ENCODE data around the gene PMM2.
"Not testable (repeated sequence)": the region's sequence is repeated elsewhere in the genome, so short reads cannot be mapped to it uniquely, and the experiment has no call there.

The PMM2 gene

GRCh38 chr16:8866118-8866883 lies 68.7 kb downstream of the PMM2 start:
- DNase-seq (ENCODE audit: low read depth in 2 of 3, low spot score in 1 of 3) = no peak

DNA sequence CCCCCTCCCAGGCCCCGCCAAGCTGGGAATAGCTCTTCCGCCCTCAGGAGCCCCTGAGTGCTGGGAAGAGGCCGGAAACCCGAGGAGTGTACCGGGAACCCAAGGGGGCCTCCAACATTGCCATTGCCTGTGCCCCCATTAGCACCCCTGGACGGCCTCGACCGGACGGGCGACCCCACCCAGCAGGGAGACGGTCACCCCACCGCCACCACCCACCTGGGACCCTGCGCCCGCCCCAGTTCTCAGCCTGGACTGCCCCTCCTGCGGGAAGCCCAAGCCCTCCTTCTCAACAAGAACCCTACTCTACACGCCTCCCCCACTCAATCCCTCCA lies 69.2 kb downstream of the PMM2 start:
- no peak for DNase-seq (ENCODE audit: low read depth in 2 of 3, low spot score in 1 of 3)

DNA sequence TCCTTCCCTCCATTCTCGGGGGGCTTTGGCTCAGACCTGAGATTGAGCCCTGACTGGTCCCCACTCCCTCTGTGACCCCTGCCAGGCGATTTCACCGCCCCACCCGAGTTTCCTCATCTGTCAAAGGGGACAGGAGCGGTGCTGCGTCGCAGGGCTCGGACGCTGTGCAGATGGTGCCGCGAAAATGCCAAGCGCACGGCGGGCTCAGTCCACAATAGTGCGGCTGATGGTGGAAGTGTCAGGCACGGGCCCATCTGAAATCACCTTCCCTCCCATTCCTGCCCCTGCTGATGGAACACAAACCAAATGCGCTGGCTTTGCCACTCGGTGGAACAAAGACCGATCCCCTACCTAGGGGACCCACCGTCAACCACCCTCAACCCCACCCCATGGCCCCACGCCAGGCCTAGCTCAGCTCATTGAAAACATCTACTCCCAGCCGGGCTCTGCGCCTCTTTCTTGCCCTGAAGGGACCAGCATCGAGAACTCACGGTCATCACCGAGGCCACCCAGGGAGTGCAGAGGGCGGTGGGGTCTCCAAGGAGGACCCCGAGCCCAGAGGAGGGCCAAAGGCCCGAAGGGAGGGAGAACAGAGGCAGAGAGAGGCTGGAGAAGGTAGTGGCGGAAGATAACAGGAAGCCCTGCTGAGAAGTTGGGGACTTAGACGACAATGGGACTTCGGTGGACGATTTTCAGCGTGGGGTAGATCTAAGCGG lies 69.7 kb downstream of the PMM2 start:
- no peak for DNase-seq (ENCODE audit: low read depth in 2 of 3, low spot score in 1 of 3)

DNA sequence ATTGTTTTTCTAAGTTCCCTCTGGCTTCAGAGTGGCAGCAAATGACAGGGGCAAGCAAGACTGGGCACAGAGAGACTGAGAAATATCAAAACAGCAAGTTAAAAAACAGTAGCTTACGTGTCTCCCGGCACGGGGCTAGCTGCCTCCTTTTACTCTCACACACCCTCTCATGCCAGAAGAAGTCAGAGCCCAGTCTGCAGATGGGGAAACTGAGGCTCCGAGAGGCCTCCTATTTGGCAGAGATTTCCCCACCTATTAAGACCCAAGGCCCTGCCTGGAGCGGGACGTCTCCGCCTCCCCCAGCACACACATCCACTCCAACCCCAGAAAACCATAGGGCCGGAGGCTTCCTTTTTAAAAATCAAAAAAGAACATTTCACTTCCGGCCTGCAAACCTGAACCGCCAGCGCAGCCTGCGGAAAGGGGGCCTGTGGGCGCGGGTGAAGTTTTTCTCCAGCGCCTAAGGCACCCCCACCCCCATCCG lies 70.3 kb downstream of the PMM2 start:
- no peak for DNase-seq (ENCODE audit: low read depth in 2 of 3, low spot score in 1 of 3)

DNA sequence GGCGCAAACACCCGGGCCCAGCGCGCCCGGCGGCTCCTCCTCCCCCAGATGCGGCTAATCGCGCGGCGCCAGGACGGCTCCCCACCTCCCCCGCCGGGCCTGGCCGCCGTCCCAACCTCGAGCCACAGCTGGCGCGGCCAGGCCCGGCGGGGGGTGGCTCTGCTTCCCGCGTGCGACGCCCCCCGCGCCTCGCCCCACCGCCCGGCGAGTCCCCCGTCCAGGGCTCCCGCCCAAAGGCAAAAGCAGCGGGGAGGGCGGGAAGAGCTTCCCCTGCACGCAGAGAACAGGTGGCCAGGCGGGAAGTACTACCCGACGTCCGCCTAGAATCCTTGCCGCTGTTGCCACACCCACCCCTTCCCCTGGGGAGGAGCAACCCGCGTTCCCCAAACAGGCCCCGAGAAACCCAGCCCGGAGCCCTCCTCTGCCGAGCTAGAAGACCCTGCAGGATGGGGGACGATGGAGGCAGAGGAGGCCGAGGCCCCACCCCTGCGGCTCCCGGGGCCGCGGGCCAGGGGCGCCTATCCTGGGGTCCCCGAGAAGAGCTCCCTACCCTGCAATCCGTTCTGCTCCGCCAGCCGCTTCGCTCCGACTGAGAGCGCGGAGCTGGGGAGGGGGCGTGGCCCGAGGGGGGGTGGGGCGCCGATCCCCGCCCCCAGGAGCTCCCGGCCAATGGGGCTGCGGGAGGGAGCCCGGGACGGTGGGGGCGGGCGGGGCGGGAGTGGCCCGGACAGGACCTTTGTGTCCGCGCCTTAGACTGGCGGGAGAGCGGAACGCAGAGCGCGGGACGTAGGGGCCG lies 71.0 kb downstream of the PMM2 start, which contains the start of gene CARHSP1:
Gene CARHSP1, minus strand, starts transcription at position 591 of the 796 bp plus-strand sequence. CDS start 9,678 bp downstream, outside the sequence.
- DNase-seq (ENCODE audit: low read depth in 2 of 3, low spot score in 1 of 3) = peak; percentile 66 to 85 (median 77)

DNA sequence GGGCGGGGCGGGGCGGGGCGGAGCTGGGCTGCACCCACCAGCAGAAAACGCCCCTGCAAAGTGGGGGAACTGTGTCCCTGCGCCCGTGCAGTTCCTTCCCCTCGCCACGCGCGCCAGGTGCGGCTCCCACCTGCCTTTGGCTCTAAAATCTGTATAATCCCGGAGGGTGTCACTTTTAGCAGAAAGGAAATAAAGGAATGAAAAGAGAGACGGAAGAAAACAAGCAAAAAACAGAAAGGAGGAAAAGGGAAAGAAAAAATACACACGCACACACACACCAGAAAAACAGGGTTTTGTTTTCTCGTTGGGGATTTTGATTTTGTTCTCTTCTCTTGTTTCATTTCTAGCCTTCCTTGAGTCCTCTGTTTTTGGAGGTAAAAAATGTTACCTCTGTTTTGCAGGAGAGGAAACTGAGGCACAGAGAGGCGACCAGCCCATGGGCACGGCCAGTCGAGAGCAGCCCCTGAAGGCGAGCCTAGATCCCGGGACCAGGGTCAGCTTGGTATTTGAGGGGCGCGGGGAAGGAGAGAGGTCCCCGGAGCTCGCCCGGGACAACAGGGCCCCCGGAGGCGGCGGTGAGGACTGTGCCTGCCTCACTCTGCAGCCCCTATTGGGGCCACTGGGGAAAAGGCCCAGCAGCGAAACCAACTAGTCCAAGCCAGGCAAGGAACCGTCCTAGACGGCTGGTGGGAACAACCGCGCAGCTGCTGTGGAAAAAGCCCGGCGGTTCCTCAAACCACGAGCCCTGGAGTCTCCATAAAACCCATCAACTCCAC lies 71.8 kb downstream of the PMM2 start:
- no peak for DNase-seq (ENCODE audit: low read depth in 2 of 3, low spot score in 1 of 3)

DNA sequence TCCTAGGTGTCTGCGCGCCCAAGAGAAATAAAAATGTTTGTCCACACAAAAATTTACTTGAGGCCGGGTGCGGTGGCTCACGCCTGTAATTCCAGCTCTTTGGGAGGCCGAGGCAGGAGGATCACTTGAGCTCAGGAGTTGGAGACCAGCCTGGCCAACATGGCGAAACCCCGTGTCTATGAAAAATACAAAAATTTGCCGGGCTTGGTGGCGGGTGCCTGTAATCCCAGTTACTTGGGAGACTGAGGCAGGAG lies 72.3 kb downstream of the PMM2 start:
- DNase-seq (ENCODE audit: low read depth in 2 of 3, low spot score in 1 of 3) = not testable (repeated sequence)

- DNase-seq (ENCODE audit: low read depth in 2 of 3, low spot score in 1 of 3) = no peak
Measured at GRCh38 chr16:8872071-8872470, 74.4 kb downstream of the PMM2 start.

DNA sequence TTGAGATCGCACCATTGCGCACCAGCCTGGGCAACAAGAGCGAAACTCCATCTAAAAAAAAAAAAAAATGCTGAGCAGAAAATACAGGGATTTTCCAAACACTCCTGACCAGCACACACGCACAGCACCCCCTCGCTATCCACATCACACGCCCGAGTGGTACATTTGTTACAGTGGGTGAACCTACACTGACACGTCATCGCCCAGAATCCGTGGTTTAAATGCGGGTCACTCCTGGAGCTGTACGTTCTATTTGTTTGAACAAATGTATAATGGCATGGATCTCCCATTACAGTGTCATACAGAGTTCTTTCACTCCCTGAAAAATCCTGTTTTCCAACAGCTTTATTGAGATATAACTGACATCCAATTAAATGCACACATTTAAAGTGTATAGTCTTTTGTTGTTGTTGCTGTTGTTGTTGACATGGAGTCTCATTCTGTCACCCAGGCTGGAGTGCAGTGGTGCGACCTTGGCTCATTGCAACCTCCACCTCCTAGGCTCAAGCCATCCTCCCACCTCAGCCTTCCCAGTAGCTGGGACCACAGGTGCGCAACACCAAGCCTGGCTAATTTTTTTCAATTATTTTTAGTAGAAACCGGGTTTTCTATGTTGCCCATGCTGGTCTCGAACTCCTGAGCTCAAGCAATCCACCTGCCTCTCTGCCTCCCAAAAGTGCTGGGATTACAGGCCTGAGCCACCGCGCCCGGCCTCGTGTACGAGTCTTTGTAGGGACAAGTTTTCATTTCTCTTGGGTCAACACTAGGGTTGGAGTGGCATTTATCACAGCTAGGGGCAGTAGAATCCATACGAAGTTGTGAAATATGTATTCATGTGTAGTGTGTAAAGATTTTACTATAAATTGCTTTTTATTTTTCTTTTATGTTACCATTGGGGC lies 75.6 kb downstream of the PMM2 start:
- no peak for DNase-seq (ENCODE audit: low read depth in 2 of 3, low spot score in 1 of 3)

GRCh38 chr16:8873866-8874195 lies 76.2 kb downstream of the PMM2 start:
- not testable (repeated sequence) for DNase-seq (ENCODE audit: low read depth in 2 of 3, low spot score in 1 of 3)

GRCh38 chr16:8874388-8874787 lies 76.7 kb downstream of the PMM2 start:
- DNase-seq (ENCODE audit: low read depth in 2 of 3, low spot score in 1 of 3) = no peak

DNA sequence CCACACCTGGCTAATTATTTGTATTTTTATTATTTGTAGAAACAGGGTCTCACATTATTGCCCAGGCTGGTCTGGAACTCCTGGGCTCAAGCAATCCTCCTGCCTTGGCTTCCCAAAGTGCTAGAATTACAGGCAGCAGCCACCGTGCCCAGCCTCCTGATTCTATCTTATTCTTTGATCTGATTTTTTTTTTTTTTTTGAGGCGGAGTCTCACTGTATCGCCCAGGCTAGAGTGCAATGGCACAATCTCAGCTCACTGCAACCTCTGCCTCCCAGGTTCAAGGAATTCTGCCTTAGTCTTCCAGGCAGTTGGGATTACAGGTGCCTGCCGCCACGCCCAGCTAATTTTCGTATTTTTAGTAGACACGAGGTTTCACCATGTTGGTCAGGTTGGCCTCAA lies 77.7 kb downstream of the PMM2 start:
- not testable (repeated sequence) for DNase-seq (ENCODE audit: low read depth in 2 of 3, low spot score in 1 of 3)

GRCh38 chr16:8877894-8878522 lies 80.4 kb downstream of the PMM2 start:
- DNase-seq (ENCODE audit: low read depth in 2 of 3, low spot score in 1 of 3) = no peak

GRCh38 chr16:8878523-8878911 lies 80.9 kb downstream of the PMM2 start:
- DNase-seq (ENCODE audit: low read depth in 2 of 3, low spot score in 1 of 3) = no peak

- DNase-seq (ENCODE audit: low read depth in 2 of 3, low spot score in 1 of 3) = no peak
Measured at GRCh38 chr16:8880839-8881510, 83.3 kb downstream of the PMM2 start.

DNA sequence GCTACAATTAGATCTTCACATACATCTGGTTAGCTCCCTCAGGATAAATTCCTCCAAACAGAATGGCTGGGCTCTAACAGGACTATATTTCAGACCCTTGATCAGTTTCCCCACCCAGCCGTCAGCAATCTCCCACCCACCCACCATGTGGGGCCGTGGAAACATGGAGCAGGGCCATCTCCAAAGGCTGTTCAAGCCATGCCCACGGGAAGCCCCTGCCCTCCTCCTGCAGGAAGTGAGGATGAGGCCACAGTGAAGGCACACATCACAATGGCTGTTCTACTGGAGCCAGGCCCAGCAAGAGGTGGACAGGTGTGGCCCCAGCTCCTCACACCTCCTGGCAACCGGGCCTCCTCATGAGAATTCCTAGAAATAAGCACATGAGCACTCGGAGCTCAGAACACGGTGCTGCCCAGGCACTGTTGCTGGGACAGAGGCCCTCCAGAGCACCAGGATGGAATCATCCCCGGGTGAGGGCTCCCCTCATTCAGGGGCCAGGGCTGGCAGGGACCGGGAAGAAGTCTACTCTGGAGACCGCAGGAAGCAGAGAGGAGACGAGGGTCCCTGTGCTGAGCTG lies 84.5 kb downstream of the PMM2 start, which contains the start of gene LITAFD:
Gene LITAFD, plus strand, starts transcription at position 311 of the 577 bp plus-strand sequence. CDS start 2,005 bp downstream, outside the sequence.
- no peak for DNase-seq (ENCODE audit: low read depth in 2 of 3, low spot score in 1 of 3)

DNA sequence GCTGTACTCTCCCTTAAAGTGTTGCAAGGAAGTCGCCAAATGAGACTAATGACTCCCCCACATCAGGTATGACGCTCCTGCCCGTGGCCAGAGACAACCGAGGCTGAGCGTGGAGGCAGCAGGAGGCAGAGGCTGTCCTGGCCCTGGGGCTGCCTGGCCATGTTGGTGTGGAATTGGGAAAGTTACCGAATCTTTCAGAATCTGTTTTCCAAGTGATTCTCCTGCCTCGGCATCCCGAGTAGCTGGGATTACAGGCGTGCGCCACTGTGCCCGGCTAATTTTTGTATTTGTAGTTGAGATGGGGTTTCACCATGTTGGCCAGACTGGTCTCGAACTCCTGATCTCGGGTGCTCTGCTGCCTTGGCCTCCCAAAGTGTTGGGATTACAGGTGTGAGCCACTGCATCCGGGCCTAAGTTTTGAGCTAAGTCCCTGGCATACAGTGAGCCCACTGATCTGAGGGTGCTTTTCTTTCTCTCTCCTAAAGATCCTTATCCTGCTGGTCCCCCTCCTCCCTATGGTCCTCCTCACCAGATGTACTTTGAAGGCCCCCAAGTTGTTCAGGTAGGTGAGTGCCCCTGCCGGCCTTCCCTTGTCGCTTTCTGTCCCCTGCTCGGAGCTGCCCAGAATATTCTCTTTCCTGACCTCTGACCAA lies 85.2 kb downstream of the PMM2 start:
- DNase-seq (ENCODE audit: low read depth in 2 of 3, low spot score in 1 of 3) = no peak

Data from stimulated activated CD4-positive, alpha-beta T cell treated with anti-CD3 and anti-CD28 coated beads, Interleukin-12 subunit alpha, Interleukin-12 subunit beta, amount 100 ng/mL, for 48 hours (primary cell).